HepG2 (cell line): ENCODE measurements around the gene CDH23. TPM values are rescaled to one million over a fixed set of nuclear protein-coding genes. Genes with fewer than 3 reads are reported as not detected.

Experiments
- ATAC-seq: fragments of 200-7000 bp; cut with Tn5 transposase; 3 replicates; pipeline ENCODE4 v1.9.1; 2020; ENCODE audit warnings: mild to moderate bottlenecking, moderate library complexity
- BruUV-seq: library from RNA; stranded (reverse); fragments of 400-500 nt; replicated peaks from 2 replicates; lab custom pipeline; 2021; lab: Mats Ljungman, UMichigan
- CTCF ChIA-PET: fragments of 300-600 bp; formaldehyde crosslinking; extraction: SDS; loops from one replicate; lab custom pipeline; 2021; ENCODE audit warnings: low total read pairs, inconsistent platforms, low intra/inter-chr PET ratio; lab: Yijun Ruan, JAX
- POLR2A ChIA-PET: fragments of 350-600 bp; sonication (Branson Sonifier 250); formaldehyde crosslinking; loops from one replicate; lab custom pipeline; 2020; ENCODE audit warnings: antibody characterized with exemption, inconsistent platforms; lab: Yijun Ruan, JAX
- DNase-seq: peaks from one replicate; pipeline ENCODE4 v3.0.0-alpha.2; 2015; ENCODE audit warnings: low spot score
- FAIRE-seq: peaks from 3 replicates; lab custom pipeline; 2011; peaks lifted over from hg19 to GRCh38; lab: Jason Lieb, UNC
- H2AFZ ChIP-seq: one replicate; pipeline ENCODE4 v1.6.1; 2011; ENCODE audit warnings: low read length, inconsistent platforms
- H3K27ac ChIP-seq: fragments of 300-600 bp; 3 replicates; pipeline ENCODE4 v1.8.0; 2011; ENCODE audit warnings: mixed run types, mild to moderate bottlenecking, mixed read lengths, low read length, inconsistent platforms; ENCODE audit not compliant: insufficient read depth; ENCODE audit errors: extremely low read length
- H3K27me3 ChIP-seq, 2 experiments: fragments of 200-600 bp in 1 of 2; 2 replicates in 1 of 2; 3 replicates in 1 of 2; pipeline versions ENCODE4 v1.6.0 to v1.8.0; 2011; ENCODE audit warnings: low read length in 2 of 2, mild to moderate bottlenecking in 2 of 2, moderate library complexity in 2 of 2, inconsistent platforms in 1 of 2; ENCODE audit not compliant: insufficient read depth in 2 of 2, control insufficient read depth in 1 of 2
- H3K36me3 ChIP-seq, 2 experiments: fragments of 200-600 bp in 1 of 2; replicated peaks in 1 of 2; 2 replicates in 1 of 2; 3 replicates in 1 of 2; pipeline versions ENCODE4 v1.5.1 to v1.8.0; 2011; ENCODE audit warnings: low read length in 2 of 2, inconsistent platforms in 1 of 2; ENCODE audit not compliant: insufficient read depth in 2 of 2, control insufficient read depth in 1 of 2
- H3K4me1 ChIP-seq: 2 replicates; pipeline ENCODE4 v1.5.1; 2012; ENCODE audit warnings: low read length, inconsistent platforms; ENCODE audit not compliant: insufficient read depth
- H3K4me2 ChIP-seq: 2 replicates; pipeline ENCODE4 v1.6.0; 2011; ENCODE audit warnings: low read depth, low read length, inconsistent platforms
- H3K4me3 ChIP-seq, 3 experiments: fragments of 200-600 bp in 1 of 3; sonication (generic), shearing (Covaris generic) in 1 of 3; replicated peaks in 1 of 3; 2 replicates each; pipeline ENCODE4 v1.5.1; 2011 to 2016; ENCODE audit warnings: low read length in 3 of 3, inconsistent platforms in 2 of 3, low read depth in 2 of 3, mild to moderate bottlenecking in 2 of 3, control low read depth in 1 of 3, mixed read lengths in 1 of 3; ENCODE audit not compliant: insufficient read depth in 1 of 3
- H3K79me2 ChIP-seq: one replicate; pipeline ENCODE4 v1.6.1; 2011; ENCODE audit warnings: low read length, inconsistent platforms; ENCODE audit not compliant: insufficient read depth
- H3K9ac ChIP-seq: 2 replicates; pipeline ENCODE4 v1.6.0; 2011; ENCODE audit warnings: mild to moderate bottlenecking, low read depth, low read length, inconsistent platforms; ENCODE audit not compliant: insufficient read depth
- H3K9me3 ChIP-seq: 2 replicates; pipeline ENCODE4 v1.5.1; 2012; ENCODE audit warnings: mild to moderate bottlenecking, low read length
- H4K20me1 ChIP-seq: 2 replicates; pipeline ENCODE4 v1.6.0; 2011; ENCODE audit warnings: inconsistent platforms, mild to moderate bottlenecking, low read length, moderate library complexity; ENCODE audit not compliant: insufficient read depth
- BORCS8-MEF2B ChIP-seq: sonication (generic); formaldehyde crosslinking; IDR thresholded peaks from 2 replicates; pipeline ENCODE4 v1.8.0; 2022; ENCODE audit warnings: mild to moderate bottlenecking, missing genetic modification reagents
- HIVEP1 ChIP-seq: sonication (generic); formaldehyde crosslinking; IDR thresholded peaks from 2 replicates; pipeline ENCODE4 v1.4.0; 2020; ENCODE audit warnings: mild to moderate bottlenecking, missing genetic modification reagents
- PPARG ChIP-seq: conservative IDR thresholded peaks from 2 replicates; pipeline ENCODE4 v1.6.1; 2016; ENCODE audit warnings: missing biosample characterization, missing genetic modification reagents
- RBM22 ChIP-seq: fragments of 200-400 bp; formaldehyde crosslinking; optimal IDR thresholded peaks from 2 replicates; pipeline ENCODE3; 2017; ENCODE audit warnings: mild to moderate bottlenecking, low read length, moderate library complexity
- STAG1 ChIP-seq: sonication (generic); formaldehyde crosslinking; IDR thresholded peaks from 2 replicates; pipeline ENCODE4 v1.4.0; 2020; ENCODE audit warnings: missing genetic modification reagents
- XRCC5 ChIP-seq: fragments of 200-400 bp; formaldehyde crosslinking; optimal IDR thresholded peaks from 2 replicates; pipeline ENCODE3; 2017; ENCODE audit warnings: mild to moderate bottlenecking, low read length
- ZNF225 ChIP-seq: sonication (generic); formaldehyde crosslinking; IDR thresholded peaks from 2 replicates; pipeline ENCODE4 v1.4.0; 2020; ENCODE audit warnings: mild to moderate bottlenecking, missing genetic modification reagents
- ZNF260 ChIP-seq: sonication (generic); formaldehyde crosslinking; IDR thresholded peaks from 2 replicates; pipeline ENCODE4 v1.4.0; 2020; ENCODE audit warnings: missing genetic modification reagents, low read depth, mild to moderate bottlenecking, borderline replicate concordance
- ZNF605 ChIP-seq: sonication (generic); formaldehyde crosslinking; IDR thresholded peaks from 2 replicates; pipeline ENCODE4 v1.8.0; 2022; ENCODE audit warnings: mild to moderate bottlenecking, missing genetic modification reagents
- ZNF737 ChIP-seq: sonication (generic); formaldehyde crosslinking; IDR thresholded peaks from 2 replicates; pipeline ENCODE4 v1.5.0; 2020; ENCODE audit warnings: missing genetic modification reagents, mild to moderate bottlenecking, borderline replicate concordance
- ZNF772 ChIP-seq: sonication (generic); formaldehyde crosslinking; IDR thresholded peaks from 2 replicates; pipeline ENCODE4 v1.5.0; 2020; ENCODE audit warnings: mild to moderate bottlenecking, missing genetic modification reagents
- WGBS: methylation state at CpG from one replicate; pipeline ENCODE4 v1.1.6; 2017; ENCODE audit warnings: low lambda C conversion rate; 5-methylcytosine and 5-hydroxymethylcytosine counted together
- in situ Hi-C: cut with HindIII; loops from 2 replicates; pipeline ENCODE4 v1.10.0; 2017; ENCODE audit warnings: low pct_unique_long_range_greater_than_20kb; ENCODE audit not compliant: extremely low pct_ligation_motif_present
- intact Hi-C: fragments of 100-400 bp; cut with micrococcal nuclease; formaldehyde crosslinking; loops from one replicate; pipeline ENCODE4 v1.10.0; 2022; ENCODE audit not compliant: unreplicated experiment
- polyA plus RNA-seq, 8 experiments: library from polyadenylated mRNA; depleted of rRNA in 3 of 8; stranded (reverse) in 7 of 8; unstranded in 1 of 8; fragments of >200 nt; fragmentation: Illumina TruSeq in 4 of 8; extraction: Trizol in 4 of 8; gene quantifications; 2 replicates each; pipeline versions ENCODE4 v1.2.1 to v1.2.3, GENCODE V29; 2011 to 2016; ENCODE audit warnings: low read depth in 4 of 8, missing spikeins in 1 of 8, mixed read lengths in 1 of 8; ENCODE audit not compliant: insufficient read depth in 1 of 8
- total RNA-seq, 5 experiments: library from RNA; depleted of rRNA; stranded (reverse); fragments of >200 nt; fragmentation: Illumina TruSeq; extraction: Trizol; gene quantifications; 2 replicates each; pipeline ENCODE4 v1.2.3, GENCODE V29; 2016; ENCODE audit warnings: low read depth in 1 of 5
- TF ChIP-seq, protein P1 (sequence below): IDR thresholded peaks from 2 replicates; pipeline ENCODE4 v1.6.1; 2016; ENCODE audit warnings: missing genetic modification reagents, missing compliant biosample characterization

CDH23 gene
- total and polyA plus RNA-seq, 2 of the 13 experiments (the other 11 are each of a cell fraction or from before 2014, with no cell fraction given) = 0.13 TPM; not detected in 1

GRCh38 chr10:71696628-71697326, 300.1 kb downstream of the CDH23 start (continued):
- TF ChIP-seq ZNF225 (0 out of 2 replicates have a peak, but pooled peaks have one; percentile 34), STAG1 (CRISPR knock-in tag) (peak; percentile 56), XRCC5 (peak; percentile 71), PPARG (CRISPR knock-in tag) (peak; percentile 43; the same call in 1 of the 2 replicates), ZNF605 (CRISPR knock-in tag) (peak; percentile 72)
- TF ChIP-seq, all 625 proteins: peak for 12

DNA sequence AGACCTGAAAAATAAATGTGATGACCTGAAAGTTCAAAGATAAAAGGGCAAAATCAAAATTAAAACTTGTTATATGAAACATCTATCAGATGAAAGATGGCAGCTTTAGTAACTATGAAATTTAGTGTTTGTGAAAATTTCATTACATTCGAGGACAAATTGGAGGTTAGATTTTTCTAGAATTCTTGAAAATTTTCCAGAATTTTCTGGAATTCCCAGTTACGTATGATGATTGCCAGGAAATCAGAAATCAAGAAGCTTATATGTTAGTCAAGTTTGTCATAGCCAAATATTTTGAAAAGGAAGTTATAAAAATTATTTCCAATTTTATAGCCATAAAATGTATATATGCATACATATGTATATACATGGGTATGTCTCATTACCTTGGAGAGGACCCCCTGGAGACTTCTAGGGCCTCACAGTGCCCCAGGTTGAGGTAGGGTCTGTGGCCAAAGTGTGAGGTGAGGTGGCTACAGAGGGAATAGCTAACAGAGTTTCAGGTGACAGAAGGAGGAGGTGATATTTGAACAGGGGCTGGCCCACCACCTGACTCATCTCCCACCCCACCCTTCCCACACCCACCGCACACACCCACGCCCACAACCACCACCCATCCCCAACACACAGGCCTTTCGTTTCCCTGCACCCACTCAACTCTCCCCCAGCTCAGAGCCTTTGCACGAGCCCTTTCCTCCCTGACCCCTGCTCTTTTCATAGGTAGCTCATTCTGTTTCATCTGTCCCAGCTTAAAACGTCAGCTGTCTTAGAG, 301.4 kb downstream of the CDH23 start:
- Histone ChIP-seq H3K4me3 (no peak overlapping the region), H3K4me2 (no peak overlapping the region), H3K9ac (no peak overlapping the region), H3K9me3 (no peaks in the 10 kb centered on the region), H4K20me1 (no peaks in the 10 kb centered on the region), H3K27me3 (peaks cover 1 to 31% of the 10 kb centered on the region in 2 experiments; a peak in 4 of 5 replicates), H2AFZ (no peak overlapping the region), H3K79me2 (no peaks in the 10 kb centered on the region), H3K36me3 (no peaks in the 10 kb centered on the region), H3K4me1 (peaks cover 17% of the 10 kb centered on the region), H3K27ac (no peak overlapping the region)
- FAIRE-seq (no peak), ATAC-seq (no peak), DNase-seq (no peak)
- BruUV-seq = no TSS peak
- ChIA-PET POLR2A (no interaction called here), CTCF (no interaction called here)
- intact Hi-C loops = no loop called here
- WGBS = 2% methylated on average over 7 of the region's 7 CpGs
- no peak for TF ChIP-seq HIVEP1 (CRISPR knock-in tag)
- TF ChIP-seq ZNF772 (CRISPR knock-in tag) = no peak
- TF ChIP-seq BORCS8-MEF2B (CRISPR knock-in tag) = no peak
- no peak for TF ChIP-seq ZNF260 (CRISPR knock-in tag)
- no peak for TF ChIP-seq RBM22
- TF ChIP-seq ZNF737 (CRISPR knock-in tag) = no peak
- TF ChIP-seq, protein P1, sequence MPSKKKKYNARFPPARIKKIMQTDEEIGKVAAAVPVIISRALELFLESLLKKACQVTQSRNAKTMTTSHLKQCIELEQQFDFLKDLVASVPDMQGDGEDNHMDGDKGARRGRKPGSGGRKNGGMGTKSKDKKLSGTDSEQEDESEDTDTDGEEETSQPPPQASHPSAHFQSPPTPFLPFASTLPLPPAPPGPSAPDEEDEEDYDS (CRISPR knock-in tag) = no peak
- in situ Hi-C loops = no loop called here
